Measurements from ENCODE around the gene PLD4.

DNA sequence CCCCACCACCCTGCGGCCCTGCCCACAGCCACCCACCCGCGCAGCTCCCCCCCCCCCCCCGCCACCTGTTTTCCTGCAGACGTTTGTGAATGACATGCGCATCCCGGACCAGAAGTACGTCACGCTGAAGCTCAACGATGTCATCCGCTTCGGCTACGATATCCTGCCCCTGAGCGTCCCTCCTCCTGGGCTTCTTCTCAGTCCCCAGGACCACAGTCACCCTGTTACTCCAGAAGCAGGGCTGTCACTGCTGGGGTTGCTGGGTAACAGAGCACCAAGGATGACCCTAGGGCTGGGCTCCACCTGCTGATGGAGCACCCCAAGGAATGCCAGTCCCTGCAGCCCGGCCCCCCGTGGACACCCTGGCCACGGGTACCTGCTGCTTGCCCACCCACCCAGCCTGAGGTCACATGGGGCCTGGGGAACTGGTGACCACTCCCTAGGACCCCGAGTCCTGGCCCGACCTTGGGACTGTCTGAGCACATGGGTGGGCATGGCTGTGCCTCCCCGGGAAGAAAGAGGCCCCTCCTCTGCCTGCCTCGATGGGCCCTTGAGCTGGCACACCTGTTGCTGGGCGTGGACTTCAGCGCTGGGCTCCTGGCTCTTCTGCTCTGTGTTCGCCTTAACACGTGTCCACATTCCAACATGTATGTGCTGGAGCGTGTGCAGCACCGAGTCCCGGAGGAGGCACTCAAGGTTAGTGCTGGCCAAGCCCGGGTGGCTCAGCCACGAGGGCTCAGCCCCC lies 46.7 kb upstream of the PLD4 start:
- TF ChIP-seq, protein P1, sequence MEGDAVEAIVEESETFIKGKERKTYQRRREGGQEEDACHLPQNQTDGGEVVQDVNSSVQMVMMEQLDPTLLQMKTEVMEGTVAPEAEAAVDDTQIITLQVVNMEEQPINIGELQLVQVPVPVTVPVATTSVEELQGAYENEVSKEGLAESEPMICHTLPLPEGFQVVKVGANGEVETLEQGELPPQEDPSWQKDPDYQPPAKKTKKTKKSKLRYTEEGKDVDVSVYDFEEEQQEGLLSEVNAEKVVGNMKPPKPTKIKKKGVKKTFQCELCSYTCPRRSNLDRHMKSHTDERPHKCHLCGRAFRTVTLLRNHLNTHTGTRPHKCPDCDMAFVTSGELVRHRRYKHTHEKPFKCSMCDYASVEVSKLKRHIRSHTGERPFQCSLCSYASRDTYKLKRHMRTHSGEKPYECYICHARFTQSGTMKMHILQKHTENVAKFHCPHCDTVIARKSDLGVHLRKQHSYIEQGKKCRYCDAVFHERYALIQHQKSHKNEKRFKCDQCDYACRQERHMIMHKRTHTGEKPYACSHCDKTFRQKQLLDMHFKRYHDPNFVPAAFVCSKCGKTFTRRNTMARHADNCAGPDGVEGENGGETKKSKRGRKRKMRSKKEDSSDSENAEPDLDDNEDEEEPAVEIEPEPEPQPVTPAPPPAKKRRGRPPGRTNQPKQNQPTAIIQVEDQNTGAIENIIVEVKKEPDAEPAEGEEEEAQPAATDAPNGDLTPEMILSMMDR (conservative IDR thresholded peaks at IDR 0.05) = no peak
- no peak for TF ChIP-seq EZH2 (IDR thresholded peaks at IDR 0.05; ENCODE audit: low read depth)

Data from PC-9 (cell line).